Activated CD8-positive, alpha-beta T cell treated with anti-CD3 and anti-CD28 coated beads for 36 hours (primary cell): ENCODE measurements around the gene SALL3. TPM values are rescaled to one million over a fixed set of nuclear protein-coding genes. Genes with fewer than 3 reads are reported as not detected.

Experiments used
- ATAC-seq: fragments of 200-7000 bp; cut with Tn5 transposase; one replicate; pipeline ENCODE4 v1.10.0; 2021; ENCODE audit warnings: mild to moderate bottlenecking, moderate library complexity
- CTCF ChIA-PET: fragments of 350-600 bp; sonication (Branson Sonifier 250); formaldehyde crosslinking; loops from one replicate; lab custom pipeline; 2021; ENCODE audit warnings: antibody characterized with exemption; lab: Charles Lee
- POLR2A ChIA-PET: fragments of 350-600 bp; sonication (Branson Sonifier 250); formaldehyde crosslinking; loops from one replicate; lab custom pipeline; 2021; ENCODE audit warnings: antibody characterized with exemption; lab: Charles Lee
- DNase-seq: peaks from one replicate; pipeline ENCODE4 v3.0.0-alpha.2; 2020
- H3K27ac Mint-ChIP-seq: one replicate; pipeline ENCODE4 v1.8.0; 2021; ENCODE audit warnings: mild to moderate bottlenecking, mixed read lengths
- H3K27me3 Mint-ChIP-seq: one replicate; pipeline ENCODE4 v1.8.0; 2021; ENCODE audit warnings: mixed read lengths
- H3K36me3 Mint-ChIP-seq: one replicate; pipeline ENCODE4 v1.8.0; 2021; ENCODE audit warnings: low read depth, mixed read lengths
- H3K4me1 Mint-ChIP-seq: one replicate; pipeline ENCODE4 v1.8.0; 2021; ENCODE audit warnings: low read depth, mixed read lengths
- H3K4me3 Mint-ChIP-seq: one replicate; pipeline ENCODE4 v1.8.0; 2021; ENCODE audit warnings: mild to moderate bottlenecking, moderate library complexity, mixed read lengths
- H3K9me3 Mint-ChIP-seq: one replicate; pipeline ENCODE4 v1.8.0; 2021; ENCODE audit warnings: mixed read lengths
- CTCF ChIP-seq: fragments of 200-600 bp; IDR thresholded peaks from one replicate; pipeline ENCODE4 v1.8.0; 2022; ENCODE audit warnings: antibody characterized with exemption, mild to moderate bottlenecking
- intact Hi-C: fragments of 100-400 bp; cut with micrococcal nuclease; formaldehyde crosslinking; loops from one replicate; pipeline ENCODE4 v1.10.0; 2022
- total RNA-seq, 2 experiments: library from RNA; stranded (reverse); gene quantifications; one replicate each; pipeline ENCODE4 v1.2.3, GENCODE V29; 2021

Gene SALL3
- total RNA-seq, 2 experiments from 2014 or later: not detected

- Mint-ChIP-seq H3K4me1 (peaks cover 2% of the 10 kb centered on the region), H3K36me3 (no peaks in the 10 kb centered on the region), H3K27me3 (peaks cover 42% of the 10 kb centered on the region), H3K27ac (no peak overlapping the region), H3K4me3 (no peak overlapping the region), H3K9me3 (peaks cover 6% of the 10 kb centered on the region)
- intact Hi-C loops: no loop called here
- ATAC-seq (no peak), DNase-seq (no peak)
- no peak for TF ChIP-seq CTCF
- CTCF ChIA-PET: no interaction called here
- POLR2A ChIA-PET: interaction anchor here (0.7 kb wide), 1 partner anchor 32 kb away, joined by 3 read pairs; no protein-coding TSS in a partner anchor
These were observed 11.9 kb upstream of the SALL3 start for GRCh38 chr18:78967692-78968091.

- no peak overlapping the region for H3K27ac Mint-ChIP-seq
- no peak overlapping the region for H3K4me3 Mint-ChIP-seq
- H3K4me1 Mint-ChIP-seq: peaks cover 5% of the 10 kb centered on the region
- H3K27me3 Mint-ChIP-seq: peaks cover 48% of the 10 kb centered on the region
- ChIA-PET POLR2A (no interaction called here), CTCF (no interaction called here)
- DNase-seq (no peak), ATAC-seq (no peak)
- TF ChIP-seq CTCF: no peak
- no peaks in the 10 kb centered on the region for H3K36me3 Mint-ChIP-seq
- intact Hi-C loops: no loop called here
- H3K9me3 Mint-ChIP-seq: no peaks in the 10 kb centered on the region
These were observed 9.9 kb upstream of the SALL3 start for GRCh38 chr18:78969574-78970315.

GRCh38 chr18:78970774-78971333 is 8.8 kb upstream of the SALL3 start:
- CTCF ChIA-PET: interaction anchor here (0.8 kb wide), 1 partner anchor 29 kb away, joined by 3 read pairs; no protein-coding TSS in a partner anchor
- H3K9me3 Mint-ChIP-seq: no peaks in the 10 kb centered on the region
- no peak overlapping the region for H3K27ac Mint-ChIP-seq

GRCh38 chr18:78971511-78972245 is 7.9 kb upstream of the SALL3 start:
- CTCF ChIA-PET: interaction anchor here (0.8 kb wide), 1 partner anchor 29 kb away, joined by 3 read pairs; no protein-coding TSS in a partner anchor

More at GRCh38 chr18:78970774-78971333, 8.8 kb upstream of the SALL3 start:
- Mint-ChIP-seq H3K4me1 (peaks cover 5% of the 10 kb centered on the region), H3K4me3 (no peak overlapping the region), H3K27me3 (peaks cover 55% of the 10 kb centered on the region), H3K36me3 (no peaks in the 10 kb centered on the region)
- DNase-seq (no peak), ATAC-seq (no peak)
- POLR2A ChIA-PET: no interaction called here
- intact Hi-C loops: no loop called here
- no peak for TF ChIP-seq CTCF

More at GRCh38 chr18:78971511-78972245, 7.9 kb upstream of the SALL3 start:
- intact Hi-C loops: no loop called here
- ATAC-seq (no peak), DNase-seq (no peak)
- TF ChIP-seq CTCF: no peak
- POLR2A ChIA-PET: no interaction called here
- Mint-ChIP-seq H3K4me3 (no peak overlapping the region), H3K27ac (no peak overlapping the region), H3K36me3 (no peaks in the 10 kb centered on the region), H3K4me1 (peaks cover 5% of the 10 kb centered on the region), H3K27me3 (peaks cover 64% of the 10 kb centered on the region), H3K9me3 (no peaks in the 10 kb centered on the region)
